GM12873 (cell line): ENCODE results near the gene MYOM1.

Source experiments
- CTCF ChIP-seq: IDR thresholded peaks from 2 replicates; pipeline ENCODE4 v1.5.1; 2012; ENCODE audit warnings: low read depth, mild to moderate bottlenecking, moderate library complexity, low read length, control low read depth; ENCODE audit not compliant: insufficient read depth; ENCODE audit errors: missing control alignments

The MYOM1 gene

DNA sequence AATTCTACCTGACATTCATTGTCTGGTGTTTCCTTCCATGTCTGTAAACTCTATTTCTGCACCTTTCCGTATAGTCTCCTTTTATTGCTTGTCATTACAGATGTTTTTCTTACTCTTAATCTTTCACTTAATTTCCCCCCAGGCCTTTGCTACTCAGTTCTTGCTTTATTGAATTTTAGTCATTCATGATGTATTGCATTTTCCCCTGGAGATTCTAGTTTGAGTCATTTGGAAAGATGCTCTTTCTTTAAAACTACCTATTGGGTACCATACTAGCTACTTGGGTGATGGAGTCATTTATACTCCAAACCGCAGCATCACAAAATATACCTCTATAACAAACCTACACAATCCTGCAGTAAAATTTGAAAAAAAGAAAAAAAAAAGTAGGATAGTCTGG, 179.6 kb downstream of the MYOM1 start:
- TF ChIP-seq CTCF = no peak

- no peak for TF ChIP-seq CTCF
Measured at GRCh38 chr18:3037423-3037915, 182.3 kb downstream of the MYOM1 start.

GRCh38 chr18:3036108-3036507, 183.7 kb downstream of the MYOM1 start:
- TF ChIP-seq CTCF = no peak

GRCh38 chr18:3035635-3036034, 184.1 kb downstream of the MYOM1 start:
- TF ChIP-seq CTCF = no peak

- no peak for TF ChIP-seq CTCF
Measured at GRCh38 chr18:3032721-3033120, 187.0 kb downstream of the MYOM1 start.

- no peak for TF ChIP-seq CTCF
Measured at GRCh38 chr18:3029215-3029952, 190.4 kb downstream of the MYOM1 start.

- no peak for TF ChIP-seq CTCF
Measured at GRCh38 chr18:3027370-3027891, 192.3 kb downstream of the MYOM1 start.
